ENCODE data around the gene MYLK4. TPM values are rescaled to one million over a fixed set of nuclear protein-coding genes. Genes with fewer than 3 reads are reported as not detected.

Gene MYLK4
- total and polyA plus RNA-seq, 2 of the 13 experiments (the other 11 are each of a cell fraction or from before 2014, with no cell fraction given), result 0.26 to 0.29 TPM

GRCh38 chr6:2796861-2797260 lies 46.1 kb upstream of the MYLK4 start:
- intact Hi-C loops (cut with micrococcal nuclease; ENCODE audit: unreplicated experiment), result no loop called here
- DNase-seq (ENCODE audit: low spot score) (no peak), FAIRE-seq (no peak), ATAC-seq (no peak)
- ChIA-PET POLR2A (interaction anchor here (1.6 kb wide), 1 partner anchor 45 kb away, joined by 8 read pairs; the partner anchor contains the start of gene SERPINB1), CTCF (ENCODE audit: low intra/inter-chr PET ratio, low total read pairs) (no interaction called here)
- Histone ChIP-seq H3K79me2 (ENCODE audit: insufficient read depth, low read length) (no peaks in the 10 kb centered on the region), H4K20me1 (ENCODE audit: insufficient read depth, low read length) (no peaks in the 10 kb centered on the region), H2AFZ (ENCODE audit: low read length) (no peak overlapping the region), H3K36me3 (replicated peaks in 1 of 2; ENCODE audit: control insufficient read depth in 1 of 2, insufficient read depth in 2 of 2, low read length in 2 of 2) (no peaks in the 10 kb centered on the region), H3K4me2 (ENCODE audit: low read depth, low read length) (no peak overlapping the region), H3K27ac (ENCODE audit: extremely low read length, insufficient read depth, low read length) (no peak overlapping the region), H3K9me3 (ENCODE audit: low read length) (no peaks in the 10 kb centered on the region), H3K4me1 (ENCODE audit: insufficient read depth, low read length) (0 out of 2 replicates have a peak, but pooled peaks cover 6% of the 10 kb centered on the region), H3K9ac (ENCODE audit: insufficient read depth, low read depth, low read length) (no peak overlapping the region), H3K27me3 (ENCODE audit: control insufficient read depth in 1 of 2, insufficient read depth in 2 of 2, low read length in 2 of 2) (no peaks in the 10 kb centered on the region), H3K4me3 (replicated peaks in 1 of 3; ENCODE audit: insufficient read depth in 1 of 3, low read depth in 2 of 3, low read length in 3 of 3) (no peak overlapping the region)
- in situ Hi-C loops (cut with HindIII; ENCODE audit: extremely low pct_ligation_motif_present, low pct_unique_long_range_greater_than_20kb), result loop anchor here (5.0 kb wide), 1 partner anchor 45 kb away; the partner anchor contains the start of gene SERPINB1
- no TSS peak for BruUV-seq (replicated peaks)
- 74% methylated on average over 6 of the region's 6 CpGs for WGBS (ENCODE audit: low lambda C conversion rate)
- TF ChIP-seq, protein P1, sequence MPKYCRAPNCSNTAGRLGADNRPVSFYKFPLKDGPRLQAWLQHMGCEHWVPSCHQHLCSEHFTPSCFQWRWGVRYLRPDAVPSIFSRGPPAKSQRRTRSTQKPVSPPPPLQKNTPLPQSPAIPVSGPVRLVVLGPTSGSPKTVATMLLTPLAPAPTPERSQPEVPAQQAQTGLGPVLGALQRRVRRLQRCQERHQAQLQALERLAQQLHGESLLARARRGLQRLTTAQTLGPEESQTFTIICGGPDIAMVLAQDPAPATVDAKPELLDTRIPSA (CRISPR knock-in tag; IDR thresholded peaks at IDR 0.05; ENCODE audit: borderline replicate concordance), result no peak
- no peak for TF ChIP-seq ZNF430 (CRISPR knock-in tag; IDR thresholded peaks at IDR 0.05)
- no peak for TF ChIP-seq ZNF264 (CRISPR knock-in tag; IDR thresholded peaks at IDR 0.05)
- no peak for TF ChIP-seq ARHGAP35 (CRISPR knock-in tag; IDR thresholded peaks at IDR 0.05; ENCODE audit: borderline replicate concordance)
- TF ChIP-seq, protein P2, sequence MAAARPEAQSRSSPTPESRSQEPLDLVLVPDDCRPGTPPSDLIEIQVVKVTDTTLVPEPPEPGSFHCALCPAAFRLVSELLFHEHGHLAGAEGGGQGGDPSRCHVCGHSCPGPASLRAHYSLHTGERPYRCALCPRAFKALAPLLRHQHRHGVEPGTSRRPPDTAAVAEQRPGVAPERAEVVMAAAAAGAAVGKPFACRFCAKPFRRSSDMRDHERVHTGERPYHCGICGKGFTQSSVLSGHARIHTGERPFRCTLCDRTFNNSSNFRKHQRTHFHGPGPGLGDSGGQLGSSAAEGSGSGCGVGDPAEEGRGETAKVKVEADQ (CRISPR knock-in tag; IDR thresholded peaks at IDR 0.05; ENCODE audit: borderline replicate concordance), result no peak
- no peak for TF ChIP-seq FOXC1 (CRISPR knock-in tag; IDR thresholded peaks at IDR 0.05; ENCODE audit: borderline replicate concordance)
- TF ChIP-seq MBD4 (IDR thresholded peaks at IDR 0.05; ENCODE audit: borderline replicate concordance, low read length), result no peak
- no peak for TF ChIP-seq ZC3H13 (CRISPR knock-in tag; IDR thresholded peaks at IDR 0.05)
- no peak for TF ChIP-seq KLF9 (CRISPR knock-in tag; IDR thresholded peaks at IDR 0.05; ENCODE audit: low read depth)
- TF ChIP-seq PHF8 (CRISPR knock-in tag; IDR thresholded peaks at IDR 0.05), result no peak
- no peak for TF ChIP-seq NFAT5 (CRISPR knock-in tag; IDR thresholded peaks at IDR 0.05)
- TF ChIP-seq ZNF567 (CRISPR knock-in tag; IDR thresholded peaks at IDR 0.05; ENCODE audit: borderline replicate concordance), result no peak
- no peak for TF ChIP-seq TFAP4 (IDR thresholded peaks at IDR 0.05; ENCODE audit: borderline replicate concordance, low read depth)
- TF ChIP-seq ZMYM3 (CRISPR knock-in tag; IDR thresholded peaks at IDR 0.05), result no peak

Data from HepG2 (cell line).